HL-60 (cell line): Measurements from ENCODE around the gene POLH.

Source experiments
- CTCF ChIP-seq: IDR thresholded peaks from one replicate; pipeline ENCODE4 v1.5.1; 2011; ENCODE audit warnings: low read length, control low read depth, inconsistent platforms; ENCODE audit not compliant: insufficient read depth
- GABPA ChIP-seq: IDR thresholded peaks from 2 replicates; pipeline ENCODE4 v1.6.1; 2012; ENCODE audit warnings: low read depth
- POLR2AphosphoS5 ChIP-seq: IDR thresholded peaks from 2 replicates; pipeline ENCODE4 v1.6.1; 2012; ENCODE audit warnings: low read depth

GRCh38 chr6:43624786-43625288 is 48.9 kb downstream of the POLH start:
- TF ChIP-seq POLR2AphosphoS5 (no peak), CTCF (no peak), GABPA (no peak)
